ENCODE measurements around the gene TAAR6. TPM values are rescaled to one million over a fixed set of nuclear protein-coding genes. Genes with fewer than 3 reads are reported as not detected.
A peak's percentile ranks its signal among the peaks of the same experiment; 100 is the strongest.
"Not testable (repeated sequence)": the region's sequence is repeated elsewhere in the genome, so short reads cannot be mapped to it uniquely, and the experiment has no call there.

TAAR6 gene
- total and polyA plus RNA-seq, 10 of the 15 experiments (the other 5 are each of a cell fraction or from before 2014, with no cell fraction given) = not detected

- Histone ChIP-seq H3K27ac (ENCODE audit: control insufficient read depth, insufficient read depth) (no peak overlapping the region), H3K4me1 (ENCODE audit: control insufficient read depth, insufficient read depth, low read length) (no peaks in the 10 kb centered on the region), H3K79me2 (ENCODE audit: control insufficient read depth, insufficient read depth, low read length) (no peaks in the 10 kb centered on the region), H4K20me1 (ENCODE audit: control insufficient read depth, insufficient read depth) (no peaks in the 10 kb centered on the region), H3K27me3 (replicated peaks in 1 of 2; ENCODE audit: control insufficient read depth in 2 of 2, insufficient read depth in 2 of 2, low read length in 1 of 2) (0 out of 4 replicates have a peak, but pooled peaks cover 0 to 2% of the 10 kb centered on the region in 2 experiments), H2AFZ (ENCODE audit: control insufficient read depth, low read depth, low read length) (no peak overlapping the region), H3K9ac (ENCODE audit: control insufficient read depth, insufficient read depth, low read length) (no peak overlapping the region), H3K4me3 (no peak overlapping the region), H3K36me3 (ENCODE audit: control insufficient read depth in 2 of 2, insufficient read depth in 2 of 2, low read length in 1 of 2) (no peaks in the 10 kb centered on the region), H3K9me3 (replicated peaks; ENCODE audit: control insufficient read depth, insufficient read depth, low read length) (no peaks in the 10 kb centered on the region), H3K4me2 (ENCODE audit: control insufficient read depth, insufficient read depth) (no peak overlapping the region)
- no TSS peak for BruUV-seq (replicated peaks)
- SMC1A ChIA-PET (ENCODE audit: uncharacterized antibody, unreplicated experiment) = interaction anchor here (1.0 kb wide), 1 partner anchor 1325 kb away, joined by 6 read pairs; no protein-coding TSS in a partner anchor
- DNase-seq (ENCODE audit: low read depth, low spot score) (no peak), ATAC-seq (peak; percentile 94), FAIRE-seq (no peak)
- intact Hi-C loops (cut with micrococcal nuclease; ENCODE audit: unreplicated experiment) = no loop called here
- CTCF ChIA-PET = interaction anchor here (0.7 to 1.2 kb wide), 3 partner anchors 9 to 360 kb away, joined by 3 to 5 read pairs (median 3); partner anchors contain the start of gene TAAR5
- 29% methylated on average over 3 of the region's 3 CpGs for WGBS (ENCODE audit: insufficient coverage, insufficient replicate concordance, low lambda C conversion rate, missing lambda C conversion rate)
- RAD21 ChIA-PET (ENCODE audit: unreplicated experiment) = no interaction called here
- TF ChIP-seq SKIL (IDR thresholded peaks at IDR 0.05; ENCODE audit: low read depth, poor library complexity, severe bottlenecking) (no peak), CTCF (IDR thresholded peaks at IDR 0.05 in 2 of 3, conservative IDR thresholded peaks at IDR 0.05 in 1 of 3; ENCODE audit: control insufficient read depth in 2 of 3, extremely low read depth in 1 of 3, insufficient read depth in 1 of 3, low read depth in 3 of 3, low read length in 3 of 3) (peak; percentile 35 to 53 (median 51); a peak in 4 of 6 replicates), NR2F1 (conservative IDR thresholded peaks at IDR 0.05) (no peak), BACH1 (IDR thresholded peaks at IDR 0.05; ENCODE audit: borderline replicate concordance) (no peak), USF1 (IDR thresholded peaks at IDR 0.05; ENCODE audit: borderline replicate concordance, extremely low read length, insufficient read depth, low read depth, low read length) (no peak), FOXK2 (IDR thresholded peaks at IDR 0.05) (no peak)
- POLR2A ChIA-PET = no interaction called here
- in situ Hi-C loops (cut with MboI) = no loop called here
These were observed 28.4 kb downstream of the TAAR6 start for GRCh38 chr6:132598473-132598872.

- H4K20me1 ChIP-seq (ENCODE audit: control insufficient read depth, insufficient read depth); CTCF ChIA-PET; BruUV-seq (replicated peaks); H3K27ac ChIP-seq (ENCODE audit: control insufficient read depth, insufficient read depth); H3K9me3 ChIP-seq (replicated peaks; ENCODE audit: control insufficient read depth, insufficient read depth, low read length); H3K79me2 ChIP-seq (ENCODE audit: control insufficient read depth, insufficient read depth, low read length); POLR2A ChIA-PET; H3K4me3 ChIP-seq; H3K36me3 ChIP-seq (ENCODE audit: control insufficient read depth in 2 of 2, insufficient read depth in 2 of 2, low read length in 1 of 2); ATAC-seq; SMC1A ChIA-PET (ENCODE audit: uncharacterized antibody, unreplicated experiment); H3K27me3 ChIP-seq (replicated peaks in 1 of 2; ENCODE audit: control insufficient read depth in 2 of 2, insufficient read depth in 2 of 2, low read length in 1 of 2); H3K4me2 ChIP-seq (ENCODE audit: control insufficient read depth, insufficient read depth); H3K9ac ChIP-seq (ENCODE audit: control insufficient read depth, insufficient read depth, low read length); H3K4me1 ChIP-seq (ENCODE audit: control insufficient read depth, insufficient read depth, low read length); in situ Hi-C loops (cut with MboI); RAD21 ChIA-PET (ENCODE audit: unreplicated experiment); H2AFZ ChIP-seq (ENCODE audit: control insufficient read depth, low read depth, low read length); intact Hi-C loops (cut with micrococcal nuclease; ENCODE audit: unreplicated experiment); DNase-seq (ENCODE audit: low read depth, low spot score): not testable (repeated sequence)
- peak; percentile 18 for FAIRE-seq
These were observed 30.8 kb downstream of the TAAR6 start for GRCh38 chr6:132600900-132601299.

Data from GM12878 (cell line).